ENCODE data around the gene DGKH. TPM values are rescaled to one million over a fixed set of nuclear protein-coding genes. Genes with fewer than 3 reads are reported as not detected.
A peak's percentile ranks its signal among the peaks of the same experiment; 100 is the strongest.

DGKH gene
- total RNA-seq, 1 donor from 2014 or later: 45.1 TPM

GRCh38 chr13:42119875-42120274, 71.4 kb downstream of the DGKH start:
- Mint-ChIP-seq H3K4me3 (ENCODE audit: unreplicated experiment) (no peak overlapping the region), H3K4me1 (ENCODE audit: unreplicated experiment) (peaks cover 2% of the 10 kb centered on the region), H3K9me3 (ENCODE audit: unreplicated experiment) (no peaks in the 10 kb centered on the region), H3K27ac (ENCODE audit: unreplicated experiment) (no peak overlapping the region), H3K27me3 (ENCODE audit: unreplicated experiment) (no peaks in the 10 kb centered on the region), H3K36me3 (ENCODE audit: low read depth, unreplicated experiment) (peaks cover 6% of the 10 kb centered on the region)
- DNase-seq (ENCODE audit: low spot score): no peak
- no peak for TF ChIP-seq CTCF (IDR thresholded peaks at IDR 0.05; ENCODE audit: unreplicated experiment)

- no peak for DNase-seq (ENCODE audit: low spot score)
- TF ChIP-seq CTCF (IDR thresholded peaks at IDR 0.05; ENCODE audit: unreplicated experiment): no peak
- no peaks in the 10 kb centered on the region for H3K9me3 Mint-ChIP-seq (ENCODE audit: unreplicated experiment)
- peaks cover 6% of the 10 kb centered on the region for H3K36me3 Mint-ChIP-seq (ENCODE audit: low read depth, unreplicated experiment)
- no peak overlapping the region for H3K4me3 Mint-ChIP-seq (ENCODE audit: unreplicated experiment)
- no peaks in the 10 kb centered on the region for H3K4me1 Mint-ChIP-seq (ENCODE audit: unreplicated experiment)
- no peaks in the 10 kb centered on the region for H3K27me3 Mint-ChIP-seq (ENCODE audit: unreplicated experiment)
- H3K27ac Mint-ChIP-seq (ENCODE audit: unreplicated experiment): no peak overlapping the region
Observed at GRCh38 chr13:42123600-42123999, 75.2 kb downstream of the DGKH start.

GRCh38 chr13:42125046-42125445, 76.6 kb downstream of the DGKH start:
- Mint-ChIP-seq H3K36me3 (ENCODE audit: low read depth, unreplicated experiment) (peaks cover 6% of the 10 kb centered on the region), H3K27ac (ENCODE audit: unreplicated experiment) (peak overlapping the region; percentile 2), H3K4me3 (ENCODE audit: unreplicated experiment) (no peak overlapping the region), H3K27me3 (ENCODE audit: unreplicated experiment) (no peaks in the 10 kb centered on the region), H3K4me1 (ENCODE audit: unreplicated experiment) (no peaks in the 10 kb centered on the region), H3K9me3 (ENCODE audit: unreplicated experiment) (no peaks in the 10 kb centered on the region)
- DNase-seq (ENCODE audit: low spot score): no peak
- TF ChIP-seq CTCF (IDR thresholded peaks at IDR 0.05; ENCODE audit: unreplicated experiment): no peak

GRCh38 chr13:42127047-42127446, 78.6 kb downstream of the DGKH start:
- no peak for TF ChIP-seq CTCF (IDR thresholded peaks at IDR 0.05; ENCODE audit: unreplicated experiment)

GRCh38 chr13:42129033-42129432, 80.6 kb downstream of the DGKH start:
- Mint-ChIP-seq H3K9me3 (ENCODE audit: unreplicated experiment) (no peaks in the 10 kb centered on the region), H3K4me1 (ENCODE audit: unreplicated experiment) (no peaks in the 10 kb centered on the region), H3K4me3 (ENCODE audit: unreplicated experiment) (no peak overlapping the region), H3K27me3 (ENCODE audit: unreplicated experiment) (no peaks in the 10 kb centered on the region), H3K27ac (ENCODE audit: unreplicated experiment) (no peak overlapping the region), H3K36me3 (ENCODE audit: low read depth, unreplicated experiment) (peaks cover 5% of the 10 kb centered on the region)
- DNase-seq (ENCODE audit: low spot score): no peak
- no peak for TF ChIP-seq CTCF (IDR thresholded peaks at IDR 0.05; ENCODE audit: unreplicated experiment)

More at GRCh38 chr13:42127047-42127446, 78.6 kb downstream of the DGKH start:
- no peaks in the 10 kb centered on the region for H3K36me3 Mint-ChIP-seq (ENCODE audit: low read depth, unreplicated experiment)
- DNase-seq (ENCODE audit: low spot score): no peak
- H3K27me3 Mint-ChIP-seq (ENCODE audit: unreplicated experiment): no peaks in the 10 kb centered on the region
- no peak overlapping the region for H3K27ac Mint-ChIP-seq (ENCODE audit: unreplicated experiment)
- H3K4me3 Mint-ChIP-seq (ENCODE audit: unreplicated experiment): no peak overlapping the region
- no peaks in the 10 kb centered on the region for H3K4me1 Mint-ChIP-seq (ENCODE audit: unreplicated experiment)
- H3K9me3 Mint-ChIP-seq (ENCODE audit: unreplicated experiment): no peaks in the 10 kb centered on the region

Measured in endothelial cell (in vitro differentiated cells).